ENCODE data around the gene OR3A1. TPM values are rescaled to one million over a fixed set of nuclear protein-coding genes. Genes with fewer than 3 reads are reported as not detected.
"Not testable (repeated sequence)": the region's sequence is repeated elsewhere in the genome, so short reads cannot be mapped to it uniquely, and the experiment has no call there.

The OR3A1 gene, protein sequence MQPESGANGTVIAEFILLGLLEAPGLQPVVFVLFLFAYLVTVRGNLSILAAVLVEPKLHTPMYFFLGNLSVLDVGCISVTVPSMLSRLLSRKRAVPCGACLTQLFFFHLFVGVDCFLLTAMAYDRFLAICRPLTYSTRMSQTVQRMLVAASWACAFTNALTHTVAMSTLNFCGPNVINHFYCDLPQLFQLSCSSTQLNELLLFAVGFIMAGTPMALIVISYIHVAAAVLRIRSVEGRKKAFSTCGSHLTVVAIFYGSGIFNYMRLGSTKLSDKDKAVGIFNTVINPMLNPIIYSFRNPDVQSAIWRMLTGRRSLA
- under 1 TPM in 2 of 3 donors, not detected in 1; 0.15 to 0.21 TPM for polyA plus RNA-seq (ENCODE audit: insufficient read length in 3 of 3)

DNA sequence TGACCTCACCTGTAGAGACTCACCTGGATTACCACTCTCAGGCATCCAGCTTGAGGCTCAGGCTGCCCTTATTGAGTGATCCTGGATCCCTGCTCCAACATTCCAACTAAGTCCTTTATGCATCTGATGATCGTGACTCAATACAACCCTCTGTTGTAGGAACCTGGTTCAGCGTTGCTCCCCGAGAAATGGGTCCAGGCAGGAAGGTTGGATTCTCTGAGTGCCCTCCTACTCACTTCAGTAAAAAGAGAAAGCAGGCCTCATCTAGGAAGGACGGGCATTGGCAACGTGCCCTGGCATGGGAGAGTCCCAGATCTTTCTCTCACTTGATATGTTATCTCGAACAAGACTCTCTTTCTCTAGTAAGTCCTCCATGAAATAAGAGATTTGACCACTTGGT, at the start of gene OR3A1:
TSS of gene OR3A1 (minus strand) at position 101 of the 400 bp plus-strand sequence. CDS start 5,778 bp downstream, outside the sequence.
- DNase-seq (ENCODE audit: low read depth in 3 of 3, low spot score in 2 of 3) = no peak

DNA sequence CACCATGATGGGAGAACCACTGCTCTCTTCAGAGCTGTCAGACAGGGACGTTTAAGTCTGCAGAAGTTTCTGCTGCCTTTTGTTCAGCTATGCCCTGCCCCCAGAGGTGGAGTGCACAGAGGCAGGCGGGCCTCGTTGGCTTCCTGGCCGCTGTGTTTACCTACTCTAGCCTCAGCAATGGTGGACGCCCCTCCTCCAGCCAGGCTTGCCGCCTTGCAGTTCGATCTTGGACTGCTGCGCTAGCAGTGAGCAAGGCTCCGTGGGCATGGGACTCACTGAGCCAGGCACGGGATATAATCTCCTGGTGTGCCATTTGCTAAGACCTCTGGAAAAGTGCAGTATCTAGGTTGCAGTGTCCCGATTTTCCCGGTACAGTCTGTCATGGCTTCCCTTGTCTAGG, 44.6 kb upstream of the OR3A1 start:
- not testable (repeated sequence) for DNase-seq (ENCODE audit: low read depth in 3 of 3, low spot score in 2 of 3)

DNA sequence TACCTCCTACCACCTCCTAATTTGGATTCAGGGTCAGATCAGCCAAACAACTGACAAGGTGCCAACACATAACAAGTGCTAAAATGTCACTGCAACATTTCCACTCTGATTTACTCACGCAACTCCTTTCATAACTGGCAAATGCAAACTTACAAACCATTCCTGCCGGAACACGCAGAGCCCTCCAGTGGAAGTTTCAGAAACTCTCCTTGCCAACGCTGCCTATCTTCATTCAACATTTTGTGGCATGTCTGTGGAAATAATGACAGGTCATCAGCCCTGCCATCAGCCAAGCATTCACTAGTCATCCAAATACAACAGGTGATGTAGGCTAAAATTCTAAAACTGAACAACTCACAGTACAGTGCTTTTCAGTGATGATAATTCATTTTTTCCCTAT, 37.7 kb upstream of the OR3A1 start:
- no peak for DNase-seq (ENCODE audit: low read depth in 3 of 3, low spot score in 2 of 3)

DNA sequence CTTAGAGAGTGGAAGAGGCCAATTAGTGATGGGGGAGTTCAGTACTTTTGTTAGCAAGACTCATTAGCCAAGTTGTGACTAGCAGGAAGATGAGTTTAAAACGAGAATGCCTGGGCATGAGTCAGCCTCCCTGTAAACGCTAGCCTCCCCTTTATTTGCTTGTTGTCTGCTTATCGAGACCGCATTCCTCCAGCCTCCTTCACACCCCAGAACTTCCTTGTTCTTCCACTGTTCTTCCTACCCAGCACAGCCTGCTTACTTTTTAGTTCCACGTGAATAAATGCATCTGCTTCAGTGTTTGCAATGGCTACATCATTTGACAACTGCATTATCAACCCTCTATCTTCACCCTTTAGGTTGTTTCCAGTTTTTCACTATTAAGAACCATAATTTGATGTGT, 20.2 kb upstream of the OR3A1 start:
- DNase-seq (ENCODE audit: low read depth in 3 of 3, low spot score in 2 of 3) = no peak

DNA sequence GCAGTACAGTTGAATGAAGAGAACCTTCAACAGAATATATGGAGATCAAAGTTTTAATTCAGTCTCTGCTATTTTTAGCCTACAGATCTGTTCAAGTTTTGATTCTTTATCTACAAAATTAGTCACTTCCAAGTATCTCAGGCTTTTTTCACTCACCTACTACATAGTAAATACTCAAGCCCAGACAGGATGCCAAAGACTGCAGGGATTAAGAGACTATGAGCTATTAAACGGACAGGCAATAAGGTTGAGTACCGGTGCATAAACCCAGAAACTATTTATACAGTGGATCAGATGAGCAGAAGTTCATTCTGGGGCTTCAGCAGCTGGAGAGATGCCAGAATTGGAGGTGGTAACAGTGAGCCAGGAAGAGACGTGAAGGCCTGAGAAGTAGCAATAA, 18.7 kb upstream of the OR3A1 start:
- no peak for DNase-seq (ENCODE audit: low read depth in 3 of 3, low spot score in 2 of 3)

DNA sequence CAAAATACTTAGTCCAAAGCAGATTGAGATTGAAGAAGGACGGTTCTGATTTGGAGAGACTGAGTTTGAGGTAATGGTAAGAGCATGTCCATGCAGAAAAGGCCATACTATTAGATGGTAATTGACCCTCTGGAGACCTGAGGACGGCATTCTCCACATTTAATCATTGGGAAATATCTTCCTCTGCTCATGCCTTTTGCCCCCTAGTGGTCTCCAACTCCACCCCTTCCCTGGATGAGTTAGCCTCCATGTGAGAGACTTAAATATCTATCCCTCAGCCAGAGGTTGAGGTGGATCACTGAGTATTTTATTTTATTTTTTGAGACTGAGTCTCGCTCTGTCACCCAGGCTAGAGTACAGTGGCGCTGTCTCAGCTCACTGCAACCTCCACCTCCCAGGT, 10.4 kb upstream of the OR3A1 start:
- no peak for DNase-seq (ENCODE audit: low read depth in 3 of 3, low spot score in 2 of 3)

DNA sequence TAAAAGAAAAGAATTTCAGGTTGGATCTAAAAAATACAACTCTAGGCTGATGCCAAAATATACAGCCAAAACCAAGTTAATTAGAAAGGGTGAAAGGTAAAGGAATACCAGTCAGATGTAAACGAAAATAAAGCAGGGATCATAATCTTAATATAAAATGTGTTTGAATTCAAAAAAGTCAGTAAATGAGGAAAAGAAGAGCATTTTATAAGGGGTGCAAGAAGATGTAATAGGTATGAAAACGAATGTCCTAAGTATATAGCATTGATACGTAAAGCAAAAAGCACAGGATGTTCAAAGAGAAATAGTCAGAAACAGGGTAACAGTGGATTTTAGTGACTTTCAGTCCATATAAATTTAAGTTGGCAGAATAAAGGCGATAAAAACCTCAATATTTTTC, 2.5 kb downstream of the OR3A1 start:
- no peak for DNase-seq (ENCODE audit: low read depth in 3 of 3, low spot score in 2 of 3)

DNA sequence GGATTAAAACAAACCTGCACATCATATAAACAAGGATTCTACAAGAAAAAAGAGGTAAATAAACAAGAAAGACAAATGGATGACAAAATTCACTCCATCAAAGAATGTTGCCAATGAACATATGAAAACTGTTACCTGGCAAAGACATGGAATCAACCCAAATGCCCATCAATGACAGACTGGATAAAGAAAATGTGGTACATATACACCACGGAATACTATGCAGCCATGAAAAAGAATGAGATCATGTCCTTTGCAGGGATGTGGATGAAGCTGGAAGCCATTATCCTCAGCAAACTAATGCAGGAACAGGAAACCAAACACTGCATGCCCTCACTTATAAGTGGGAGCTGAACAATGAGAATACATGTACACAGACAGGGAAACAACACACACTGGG, 4.6 kb downstream of the OR3A1 start:
- not testable (repeated sequence) for DNase-seq (ENCODE audit: low read depth in 3 of 3, low spot score in 2 of 3)

DNA sequence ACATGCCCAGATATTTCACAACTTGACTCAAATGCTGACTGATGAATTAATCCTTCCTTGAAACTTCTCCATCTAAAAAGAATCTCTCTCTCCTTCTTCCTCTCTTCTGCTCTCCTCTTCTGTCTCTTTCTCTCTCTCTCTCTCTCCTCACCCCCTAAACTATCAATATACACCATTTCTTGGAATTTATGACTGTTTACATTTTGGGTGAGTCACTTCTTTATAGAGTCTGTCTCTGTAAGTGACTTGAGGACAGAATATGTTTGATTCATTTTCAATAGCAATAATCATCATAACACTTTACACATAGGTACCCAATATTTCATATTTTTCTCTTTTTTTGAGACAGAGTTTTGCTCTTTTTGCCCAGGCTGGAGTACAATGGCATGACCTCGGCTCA, 15.3 kb downstream of the OR3A1 start:
- DNase-seq (ENCODE audit: low read depth in 3 of 3, low spot score in 2 of 3) = no peak

DNA sequence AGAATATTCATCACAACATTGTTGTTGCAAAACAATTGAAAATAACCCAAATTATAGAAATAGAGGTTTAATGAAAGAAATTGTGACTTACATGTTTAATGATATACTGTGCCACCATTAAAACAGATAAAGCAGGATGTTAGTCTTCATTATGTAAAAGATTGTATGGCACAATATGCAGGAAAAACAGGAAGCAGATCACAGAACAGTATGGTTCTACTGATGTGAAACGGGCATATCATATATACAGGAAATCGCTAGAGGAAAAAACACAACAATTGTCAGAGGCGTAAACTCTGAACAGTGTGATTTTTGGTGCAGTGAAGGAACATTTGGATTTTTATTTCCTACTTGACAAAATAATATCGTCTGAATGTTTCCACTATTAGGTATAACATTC, 22.0 kb downstream of the OR3A1 start:
- DNase-seq (ENCODE audit: low read depth in 3 of 3, low spot score in 2 of 3) = no peak

DNA sequence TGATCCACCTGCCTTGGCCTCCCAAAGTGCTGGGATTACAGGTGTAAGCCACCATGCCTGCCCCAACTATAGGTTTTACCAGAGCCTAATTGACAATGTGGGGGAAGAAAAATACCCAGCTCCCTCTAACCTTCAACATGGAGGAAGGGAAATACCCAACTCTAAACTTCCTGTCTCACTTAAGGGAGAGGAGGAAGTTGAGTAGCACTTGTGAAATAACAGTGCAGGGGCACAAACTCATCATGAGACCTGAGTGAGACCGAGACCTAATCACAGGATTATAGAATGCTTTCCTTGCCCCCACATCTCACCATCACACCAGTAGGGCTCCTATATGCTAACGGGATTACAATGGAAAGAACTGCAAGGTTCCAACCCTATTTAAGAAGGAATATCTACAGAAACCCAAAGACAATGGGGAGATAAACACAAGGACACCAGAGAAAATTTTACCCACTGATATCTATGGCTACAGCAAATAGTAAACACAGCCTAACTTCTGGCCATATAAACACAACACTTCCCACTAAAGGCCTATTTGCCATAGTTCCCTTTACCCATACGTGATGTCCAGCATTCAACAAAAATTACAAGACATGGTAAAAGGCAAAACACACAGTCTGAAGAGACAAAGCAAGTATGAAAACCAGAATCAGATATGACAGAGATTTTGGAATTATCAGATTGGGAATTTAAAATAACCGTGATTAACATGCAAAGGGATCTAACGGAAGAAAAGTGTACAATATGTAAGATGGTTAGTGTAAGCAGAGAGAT, 26.9 kb downstream of the OR3A1 start:
- no peak for DNase-seq (ENCODE audit: low read depth in 3 of 3, low spot score in 2 of 3)

DNA sequence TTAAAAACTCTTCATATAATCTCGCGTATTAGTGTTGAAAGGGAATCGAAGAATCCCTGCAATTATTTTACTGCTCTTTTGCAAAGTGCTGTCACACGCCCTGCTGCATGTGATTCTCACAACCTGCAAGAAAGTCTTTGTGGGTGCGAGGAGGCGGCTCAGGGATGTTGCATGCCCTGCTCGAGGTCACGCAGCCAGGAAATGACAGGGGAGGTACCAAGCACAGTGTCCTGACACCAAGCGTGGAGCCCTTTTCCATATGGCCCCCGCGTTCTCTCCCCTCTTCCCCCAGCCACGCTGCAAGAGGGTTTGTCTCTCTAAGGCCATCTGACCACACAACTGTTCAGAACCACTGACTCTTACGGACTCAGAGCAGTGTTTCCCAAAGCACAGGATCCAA, 37.6 kb downstream of the OR3A1 start:
- DNase-seq (ENCODE audit: low read depth in 3 of 3, low spot score in 2 of 3) = no peak

DNA sequence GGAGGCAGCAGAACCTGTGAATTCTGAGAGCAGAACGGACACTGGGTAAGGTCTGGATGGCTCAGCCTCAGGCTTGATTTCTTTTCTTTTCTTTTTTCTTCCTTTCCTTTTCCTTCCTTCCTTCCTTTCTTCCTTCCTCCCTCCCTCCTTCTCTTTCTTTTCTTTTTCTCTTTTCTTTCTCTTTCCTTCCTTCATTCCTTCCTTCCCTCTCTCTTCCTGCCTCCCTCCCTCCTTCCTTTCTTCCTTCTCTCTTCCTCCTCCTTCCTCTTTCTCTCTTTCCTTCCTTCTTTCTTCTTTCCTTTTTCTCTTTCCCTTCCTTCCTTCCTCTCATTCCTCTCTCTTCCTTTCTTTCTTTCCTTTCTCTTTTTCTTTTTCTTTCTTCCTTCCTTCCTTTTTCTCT, 38.0 kb downstream of the OR3A1 start:
- no peak for DNase-seq (ENCODE audit: low read depth in 3 of 3, low spot score in 2 of 3)

DNA sequence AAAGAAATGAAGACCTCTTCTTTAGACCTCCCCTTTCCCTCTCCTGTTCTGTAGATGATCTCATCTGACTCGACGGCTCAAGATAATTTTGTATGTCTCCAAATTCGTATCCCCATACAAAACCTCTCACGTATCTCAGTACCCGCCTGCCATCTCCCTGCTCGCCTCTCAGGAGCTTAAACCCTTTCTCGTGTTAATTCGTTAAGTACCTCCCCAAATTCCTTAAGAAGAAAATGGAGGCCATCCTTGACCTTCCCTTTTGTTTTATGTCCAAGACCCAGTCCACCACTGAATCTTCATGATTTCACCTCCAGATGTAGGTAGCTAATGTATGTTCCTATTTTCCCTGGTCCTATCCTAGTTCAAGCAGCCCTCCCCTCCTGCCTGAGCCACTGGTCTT, 41.6 kb downstream of the OR3A1 start:
- DNase-seq (ENCODE audit: low read depth in 3 of 3, low spot score in 2 of 3) = no peak

DNA sequence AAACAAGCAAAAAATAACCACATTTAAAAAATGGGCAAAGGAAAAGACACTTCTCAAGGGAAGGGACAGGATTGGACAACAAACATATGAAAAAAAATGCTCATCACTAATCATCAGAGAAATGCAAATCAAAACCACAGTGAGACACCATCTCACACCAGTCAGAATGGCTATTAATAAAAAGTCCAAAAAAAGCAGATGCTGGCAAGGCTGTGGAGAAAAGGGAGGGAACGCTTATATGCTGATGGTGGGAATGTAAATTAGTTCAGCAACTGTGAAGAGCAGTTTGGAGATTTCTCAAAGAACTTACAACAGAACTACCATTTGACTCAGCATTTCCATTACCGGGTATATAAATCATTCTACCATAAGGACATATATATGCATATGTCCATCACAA, 49.1 kb downstream of the OR3A1 start:
- not testable (repeated sequence) for DNase-seq (ENCODE audit: low read depth in 3 of 3, low spot score in 2 of 3)

DNA sequence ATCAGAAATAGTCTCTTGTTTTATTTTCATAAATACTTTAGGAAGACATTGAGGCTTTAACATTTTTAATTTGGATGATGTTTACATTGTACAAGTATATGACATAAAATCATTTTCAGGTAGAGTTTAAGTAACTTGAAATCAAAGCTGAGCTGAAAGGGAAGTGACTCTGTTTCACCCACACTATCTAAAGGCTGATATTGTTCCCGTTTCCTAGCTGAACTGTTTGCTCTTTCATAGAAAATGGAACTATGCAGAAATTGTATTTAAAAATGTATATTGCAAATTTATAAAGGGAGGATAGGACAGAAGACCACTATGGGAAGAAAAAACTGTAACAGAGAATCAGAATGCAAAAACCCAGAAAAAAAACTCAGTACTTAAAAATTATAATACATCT, 53.3 kb downstream of the OR3A1 start:
- not testable (repeated sequence) for DNase-seq (ENCODE audit: low read depth in 3 of 3, low spot score in 2 of 3)

DNA sequence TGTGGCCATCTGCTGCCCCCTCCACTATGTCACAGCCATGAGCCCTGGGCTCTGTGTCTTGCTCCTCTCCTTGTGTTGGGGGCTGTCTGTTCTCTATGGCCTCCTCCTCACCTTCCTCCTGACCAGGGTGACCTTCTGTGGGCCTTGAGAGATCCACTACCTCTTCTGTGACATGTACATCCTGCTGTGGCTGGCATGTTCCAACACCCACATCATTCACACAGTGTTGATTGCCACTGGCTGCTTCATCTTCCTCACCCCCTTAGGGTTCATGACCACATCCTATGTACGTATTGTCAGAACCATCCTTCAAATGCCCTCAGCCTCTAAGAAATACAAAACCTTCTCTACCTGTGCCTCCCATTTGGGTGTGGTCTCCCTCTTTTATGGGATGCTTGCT, 57.1 kb downstream of the OR3A1 start:
- DNase-seq (ENCODE audit: low read depth in 3 of 3, low spot score in 2 of 3) = not testable (repeated sequence)

Other genes starting within 250 kb of the OR3A1 start
- gene OR1D5, start 234.8 kb downstream of the OR3A1 start, polyA plus RNA-seq (ENCODE audit: insufficient read length in 3 of 3) = not detected
- under 1 TPM in 1 of 3 donors, not detected in 2; 0.06 TPM for gene OR1D2, start 193.9 kb downstream of the OR3A1 start, polyA plus RNA-seq (ENCODE audit: insufficient read length in 3 of 3)
- not detected for gene OR1G1, start 170.8 kb downstream of the OR3A1 start, polyA plus RNA-seq (ENCODE audit: insufficient read length in 3 of 3)
- not detected for gene OR1A2, start 100.8 kb downstream of the OR3A1 start, polyA plus RNA-seq (ENCODE audit: insufficient read length in 3 of 3)
- not detected for gene OR1A1, start 90.7 kb downstream of the OR3A1 start, polyA plus RNA-seq (ENCODE audit: insufficient read length in 3 of 3)
- under 1 TPM; 0.24 to 0.54 (median 0.49) TPM for gene OR3A2, start 87.9 kb upstream of the OR3A1 start, polyA plus RNA-seq (ENCODE audit: insufficient read length in 3 of 3)
- gene OR1E1, start 100.0 kb upstream of the OR3A1 start, polyA plus RNA-seq (ENCODE audit: insufficient read length in 3 of 3) = under 1 TPM in 1 of 3 donors, not detected in 2; 0.17 TPM
- gene OR3A3, start 113.0 kb upstream of the OR3A1 start, polyA plus RNA-seq (ENCODE audit: insufficient read length in 3 of 3) = under 1 TPM in 1 of 3 donors, not detected in 2; 0.06 TPM
- gene OR1E2, start 135.5 kb upstream of the OR3A1 start, polyA plus RNA-seq (ENCODE audit: insufficient read length in 3 of 3) = not detected
- gene SPATA22, start 173.5 kb upstream of the OR3A1 start, polyA plus RNA-seq (ENCODE audit: insufficient read length in 3 of 3) = 1 to 10 TPM in 1 of 3 donors, under 1 TPM in 2; 0.28 to 1.1 (median 0.56) TPM
- gene ASPA, start 177.6 kb upstream of the OR3A1 start, polyA plus RNA-seq (ENCODE audit: insufficient read length in 3 of 3) = 10 to 100 TPM; 23.1 to 25.5 (median 24.3) TPM

Measured in right renal cortex interstitium (tissue), 3 donors.